Right cardiac atrium (tissue), 5 donors: ENCODE data around the gene PRKAB1. TPM values are rescaled to one million over a fixed set of nuclear protein-coding genes. Genes with fewer than 3 reads are reported as not detected.

Experiments used
- ATAC-seq, 2 donors: fragments of 200-7000 bp; cut with Tn5 transposase; one replicate each; pipeline versions ENCODE4 v1.8.0 to v1.9.1; 2020; ENCODE audit warnings: moderate library complexity in 2 of 2, mild to moderate bottlenecking in 1 of 2
- DNase-seq, 3 donors: peaks; one replicate each; pipeline ENCODE4 v3.0.0-alpha.2; 2020
- H3K27ac ChIP-seq: one replicate; pipeline ENCODE4 v1.5.1; 2013; ENCODE audit warnings: mild to moderate bottlenecking, low read length, control low read depth, moderate library complexity
- H3K27me3 ChIP-seq: one replicate; pipeline ENCODE4 v1.6.1; 2013; ENCODE audit not compliant: control insufficient read depth, insufficient read depth
- H3K4me1 ChIP-seq: one replicate; pipeline ENCODE4 v1.6.1; 2013; ENCODE audit warnings: low read length; ENCODE audit not compliant: control insufficient read depth, insufficient read depth
- H3K4me3 ChIP-seq: one replicate; pipeline ENCODE4 v1.5.1; 2013; ENCODE audit warnings: low read length, control low read depth
- H3K9me3 ChIP-seq: one replicate; pipeline ENCODE4 v1.6.1; 2013; ENCODE audit warnings: low read length; ENCODE audit not compliant: control insufficient read depth
- WGBS: extraction: QIAGEN DNeasy Blood & Tissue Kit; methylation state at CpG from one replicate; pipeline ENCODE4 v1.1.7; 2013; 5-methylcytosine and 5-hydroxymethylcytosine counted together
- intact Hi-C, 4 donors: fragments of 100-400 bp; cut with DNase I; formaldehyde crosslinking; loops; one replicate each; pipeline versions ENCODE4 v1.11.0 to v1.14.0; 2022 to 2023
- polyA plus RNA-seq: library from polyadenylated mRNA; stranded (reverse); fragments of 200-250 nt; gene quantifications from one replicate; pipeline ENCODE4 v1.2.3, GENCODE V29; 2013
- total RNA-seq, 4 donors: library from RNA; stranded (reverse); fragmentation: NEBNext Ultra II Directional; extraction: Animal tissue kit (Norgen Biotek cat#: 25700); gene quantifications; one replicate each; pipeline ENCODE4 v1.2.1, GENCODE V29; 2021
- donor health status: healthy with polysubstance abuse.
- donor health status: DM: no; HTN: yes; CAD: no.
- donor health status: DM: no; HTN: no; CAD: no.
- donor health status: DM: no; HTN: yes; CAD: no; lungs with severe emphysema.
- donor health status: DM: yes; HTN: yes; CAD: no.

The PRKAB1 gene
- total and polyA plus RNA-seq, 5 donors, result 9.8 to 16.3 (median 13.0) TPM

- no peaks in the 10 kb centered on the region for H3K4me1 ChIP-seq
- intact Hi-C loops, result no loop called here
- DNase-seq (no peak), ATAC-seq (no peak)
- H3K27ac ChIP-seq, result no peak overlapping the region
- 66% methylated on average over 4 of the region's 4 CpGs for WGBS
- H3K27me3 ChIP-seq, result no peaks in the 10 kb centered on the region
- H3K9me3 ChIP-seq, result no peaks in the 10 kb centered on the region
- H3K4me3 ChIP-seq, result no peak overlapping the region
These were observed 6.1 kb upstream of the PRKAB1 start for GRCh38 chr12:119661882-119662281.

GRCh38 chr12:119664642-119665041, 3.3 kb upstream of the PRKAB1 start:
- DNase-seq, result no peak
- Histone ChIP-seq H3K4me3 (no peak overlapping the region), H3K27ac (no peak overlapping the region), H3K27me3 (no peaks in the 10 kb centered on the region), H3K4me1 (no peaks in the 10 kb centered on the region), H3K9me3 (no peaks in the 10 kb centered on the region)
- WGBS, result 94% methylated on average over 1 of the region's 1 CpG
- no peak for ATAC-seq
- intact Hi-C loops, result loop anchor here in 1 of 4 donors (5.0 kb wide), 1 partner anchor 118 kb away; no protein-coding TSS in a partner anchor

- Histone ChIP-seq H3K9me3 (no peaks in the 10 kb centered on the region), H3K4me1 (peaks cover 2% of the 10 kb centered on the region), H3K27me3 (no peaks in the 10 kb centered on the region), H3K4me3 (no peak overlapping the region), H3K27ac (no peak overlapping the region)
- intact Hi-C loops, result loop anchor here in 1 of 4 donors (5.0 kb wide), 1 partner anchor 117 kb away; no protein-coding TSS in a partner anchor
- WGBS, result 64% methylated on average over 4 of the region's 4 CpGs
- DNase-seq, result no peak
- ATAC-seq, result no peak
These were observed 2.6 kb upstream of the PRKAB1 start for GRCh38 chr12:119665164-119665929.

GRCh38 chr12:119666226-119666795, 1.6 kb upstream of the PRKAB1 start:
- no peak overlapping the region for H3K27ac ChIP-seq
- H3K27me3 ChIP-seq, result no peaks in the 10 kb centered on the region
- WGBS, result 60% methylated on average over 2 of the region's 2 CpGs
- H3K4me1 ChIP-seq, result peaks cover 2% of the 10 kb centered on the region
- intact Hi-C loops, result loop anchor here in 1 of 4 donors (5.0 kb wide), 1 partner anchor 116 kb away; no protein-coding TSS in a partner anchor
- DNase-seq (no peak), ATAC-seq (no peak)
- no peak overlapping the region for H3K4me3 ChIP-seq
- no peaks in the 10 kb centered on the region for H3K9me3 ChIP-seq

- WGBS, result 15% methylated on average over 9 of the region's 9 CpGs
- H3K27me3 ChIP-seq, result no peaks in the 10 kb centered on the region
- DNase-seq (no peak), ATAC-seq (no peak)
- H3K4me1 ChIP-seq, result peaks cover 3% of the 10 kb centered on the region
- intact Hi-C loops, result loop anchor here in 1 of 4 donors (5.0 kb wide), 1 partner anchor 115 kb away; no protein-coding TSS in a partner anchor
- no peak overlapping the region for H3K27ac ChIP-seq
- H3K9me3 ChIP-seq, result no peaks in the 10 kb centered on the region
- peak overlapping the region; percentile 78 for H3K4me3 ChIP-seq
These were observed 895 bp upstream of the PRKAB1 start for GRCh38 chr12:119666900-119667576.

GRCh38 chr12:119668324-119668841, 450 bp downstream of the PRKAB1 start:
- H3K4me3 ChIP-seq, result peak overlapping the region; percentile 78
- peaks cover 5% of the 10 kb centered on the region for H3K4me1 ChIP-seq
- no peaks in the 10 kb centered on the region for H3K9me3 ChIP-seq
- WGBS, result 8% methylated on average over 14 of the region's 14 CpGs
- intact Hi-C loops, result loop anchor here in 1 of 4 donors (5.0 kb wide), 1 partner anchor 114 kb away; no protein-coding TSS in a partner anchor
- H3K27me3 ChIP-seq, result no peaks in the 10 kb centered on the region
- DNase-seq (no peak), ATAC-seq (no peak)
- H3K27ac ChIP-seq, result peak overlapping the region; percentile 71

- ATAC-seq (peak in 1 of 2 donors; percentile 3), DNase-seq (no peak)
- Histone ChIP-seq H3K4me3 (no peak overlapping the region), H3K9me3 (no peaks in the 10 kb centered on the region), H3K27ac (no peak overlapping the region), H3K27me3 (no peaks in the 10 kb centered on the region), H3K4me1 (peaks cover 7% of the 10 kb centered on the region)
- intact Hi-C loops, result loop anchor here in 1 of 4 donors (5.0 kb wide), 1 partner anchor 112 kb away; no protein-coding TSS in a partner anchor
- WGBS, result 69% methylated on average over 11 of the region's 11 CpGs
These were observed 2.0 kb downstream of the PRKAB1 start for GRCh38 chr12:119669744-119670472.

GRCh38 chr12:119671070-119671469, 3.1 kb downstream of the PRKAB1 start:
- Histone ChIP-seq H3K4me1 (peaks cover 7% of the 10 kb centered on the region), H3K27ac (no peak overlapping the region), H3K4me3 (no peak overlapping the region), H3K9me3 (no peaks in the 10 kb centered on the region), H3K27me3 (no peaks in the 10 kb centered on the region)
- 90% methylated on average over 3 of the region's 3 CpGs for WGBS
- intact Hi-C loops, result no loop called here
- DNase-seq, result no peak
- no peak for ATAC-seq

- no peaks in the 10 kb centered on the region for H3K9me3 ChIP-seq
- H3K27me3 ChIP-seq, result no peaks in the 10 kb centered on the region
- WGBS, result 68% methylated on average over 8 of the region's 8 CpGs
- DNase-seq (no peak), ATAC-seq (no peak)
- no peak overlapping the region for H3K27ac ChIP-seq
- peaks cover 7% of the 10 kb centered on the region for H3K4me1 ChIP-seq
- intact Hi-C loops, result no loop called here
- no peak overlapping the region for H3K4me3 ChIP-seq
These were observed 4.3 kb downstream of the PRKAB1 start for GRCh38 chr12:119672194-119672593.

- H3K9me3 ChIP-seq, result no peaks in the 10 kb centered on the region
- peak; percentile 56 to 83 for ATAC-seq
- intact Hi-C loops, result loop anchor here in 1 of 4 donors (2.0 kb wide), 1 partner anchor 55 kb away; no protein-coding TSS in a partner anchor
- H3K4me1 ChIP-seq, result peaks cover 7% of the 10 kb centered on the region
- DNase-seq, result peak in 2 of 3 donors; percentile 36 to 60
- H3K27ac ChIP-seq, result peak overlapping the region; percentile 68
- H3K27me3 ChIP-seq, result no peaks in the 10 kb centered on the region
- WGBS, result 59% methylated on average over 7 of the region's 7 CpGs
- no peak overlapping the region for H3K4me3 ChIP-seq
These were observed 5.7 kb downstream of the PRKAB1 start for GRCh38 chr12:119673634-119674033.
